Measurements from ENCODE around the gene SCP2. TPM values are rescaled to one million over a fixed set of nuclear protein-coding genes. Genes with fewer than 3 reads are reported as not detected.

The SCP2 gene
- total RNA-seq, 1 donor from 2014 or later: 61.9 TPM

- peak in 1 of 2 donors; percentile 84 for DNase-seq (ENCODE audit: extremely low spot score in 2 of 2)
- Histone ChIP-seq H3K9me3 (no peaks in the 10 kb centered on the region), H3K36me3 (no peaks in the 10 kb centered on the region), H3K27me3 (no peaks in the 10 kb centered on the region), H3K4me1 (peaks cover 30% of the 10 kb centered on the region), H3K27ac (peak overlapping the region; percentile 89), H3K4me3 (peak overlapping the region; percentile 56 to 86)
- intact Hi-C loops (cut with DNase I): no loop called here
- TF ChIP-seq POLR2AphosphoS5 (IDR thresholded peaks at IDR 0.05; ENCODE audit: insufficient read depth in 1 of 2, low read depth in 1 of 2) (no peak), CTCF (IDR thresholded peaks at IDR 0.05) (no peak), POLR2A (IDR thresholded peaks at IDR 0.05) (no peak)
These were observed 136.9 kb downstream of the SCP2 start for GRCh38 chr1:53063744-53064515.

DNA sequence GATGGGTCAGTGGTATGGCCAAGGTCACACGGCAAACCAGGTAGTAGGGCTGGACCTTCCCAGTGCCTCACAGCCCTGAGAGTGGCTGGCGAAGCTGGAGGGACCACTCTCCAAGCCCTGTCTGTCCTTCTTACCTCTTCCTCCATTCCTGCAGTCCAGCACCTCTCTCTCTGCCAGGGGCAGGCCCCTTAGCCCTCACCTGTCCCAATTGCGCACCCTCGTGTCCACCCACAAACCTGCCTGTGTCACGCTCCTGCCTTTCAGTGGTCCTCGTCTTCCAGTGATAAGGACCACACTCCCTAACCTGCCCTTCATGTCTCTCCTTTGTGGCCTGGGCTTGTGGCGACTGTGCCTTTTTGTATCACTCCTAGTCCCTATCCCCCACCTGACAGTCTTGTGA, 138.3 kb downstream of the SCP2 start:
- H3K27me3 ChIP-seq: no peaks in the 10 kb centered on the region
- H3K4me1 ChIP-seq: peaks cover 27% of the 10 kb centered on the region
- H3K36me3 ChIP-seq: no peaks in the 10 kb centered on the region
- no peaks in the 10 kb centered on the region for H3K9me3 ChIP-seq
- H3K4me3 ChIP-seq: no peak overlapping the region
- TF ChIP-seq CTCF (IDR thresholded peaks at IDR 0.05): no peak
- TF ChIP-seq POLR2A (IDR thresholded peaks at IDR 0.05): no peak
- TF ChIP-seq POLR2AphosphoS5 (IDR thresholded peaks at IDR 0.05; ENCODE audit: insufficient read depth in 1 of 2, low read depth in 1 of 2): no peak
- intact Hi-C loops (cut with DNase I): no loop called here
- peak overlapping the region; percentile 89 for H3K27ac ChIP-seq
- no peak for DNase-seq (ENCODE audit: extremely low spot score in 2 of 2)

GRCh38 chr1:53066488-53066887, 139.4 kb downstream of the SCP2 start:
- TF ChIP-seq CTCF (IDR thresholded peaks at IDR 0.05) (no peak), POLR2AphosphoS5 (IDR thresholded peaks at IDR 0.05; ENCODE audit: insufficient read depth in 1 of 2, low read depth in 1 of 2) (no peak), POLR2A (IDR thresholded peaks at IDR 0.05) (no peak)
- DNase-seq (ENCODE audit: extremely low spot score in 2 of 2): no peak
- Histone ChIP-seq H3K9me3 (no peaks in the 10 kb centered on the region), H3K4me3 (no peak overlapping the region), H3K27me3 (no peaks in the 10 kb centered on the region), H3K27ac (peak overlapping the region; percentile 18), H3K4me1 (peaks cover 16% of the 10 kb centered on the region), H3K36me3 (no peaks in the 10 kb centered on the region)
- intact Hi-C loops (cut with DNase I): no loop called here

DNA sequence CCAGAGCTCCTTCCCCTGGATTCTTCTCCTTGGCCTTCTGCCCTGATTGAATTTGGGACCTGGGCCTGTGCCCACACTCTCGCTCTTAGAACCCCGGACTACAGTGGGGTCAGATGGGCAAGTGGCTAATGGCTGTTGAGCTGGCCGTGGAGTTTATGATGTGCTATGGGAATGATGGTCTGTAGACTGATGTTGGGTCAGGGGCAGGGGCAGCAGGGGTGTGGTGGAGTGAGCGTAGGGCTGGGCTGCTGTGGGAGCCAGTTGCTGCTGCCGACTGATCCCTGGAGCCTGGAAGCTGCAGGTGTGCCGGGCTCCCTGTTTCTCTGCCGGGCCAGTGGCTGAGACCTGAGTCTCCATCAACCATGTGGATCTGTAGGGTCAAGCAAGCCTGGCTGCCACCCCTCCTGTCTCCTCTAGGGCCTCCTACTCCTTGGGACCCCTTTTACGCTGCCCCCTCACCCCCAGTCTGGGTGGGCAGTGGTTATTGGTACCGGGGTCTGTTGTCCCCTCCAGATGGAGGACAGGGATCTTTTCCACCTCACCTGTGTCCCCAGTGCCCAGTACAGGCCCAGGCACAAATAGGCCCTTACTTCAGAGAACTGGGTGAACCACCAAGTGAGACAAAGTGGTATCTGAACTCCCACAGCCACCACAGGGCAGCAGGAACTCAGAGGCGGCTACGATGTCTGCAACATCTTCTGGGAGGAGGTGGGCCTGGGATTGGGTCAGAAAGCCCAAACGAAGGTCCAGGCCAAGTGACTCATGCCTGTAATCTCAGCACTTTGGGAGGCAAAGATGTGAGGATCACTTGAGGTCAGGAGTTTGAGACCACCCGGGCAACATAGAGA, 140.0 kb downstream of the SCP2 start:
- Histone ChIP-seq H3K4me3 (no peak overlapping the region), H3K9me3 (no peaks in the 10 kb centered on the region), H3K27me3 (no peaks in the 10 kb centered on the region), H3K27ac (peak overlapping the region; percentile 18), H3K36me3 (no peaks in the 10 kb centered on the region), H3K4me1 (peaks cover 10% of the 10 kb centered on the region)
- TF ChIP-seq POLR2AphosphoS5 (IDR thresholded peaks at IDR 0.05; ENCODE audit: insufficient read depth in 1 of 2, low read depth in 1 of 2): no peak
- TF ChIP-seq CTCF (IDR thresholded peaks at IDR 0.05): no peak
- no peak for TF ChIP-seq POLR2A (IDR thresholded peaks at IDR 0.05)
- intact Hi-C loops (cut with DNase I): no loop called here
- no peak for DNase-seq (ENCODE audit: extremely low spot score in 2 of 2)
